ENCODE measurements around the gene IQCH. TPM values are rescaled to one million over a fixed set of nuclear protein-coding genes. Genes with fewer than 3 reads are reported as not detected.

Gene IQCH
- total RNA-seq, 2 donors from 2014 or later = 1.6 to 6.7 TPM

DNA sequence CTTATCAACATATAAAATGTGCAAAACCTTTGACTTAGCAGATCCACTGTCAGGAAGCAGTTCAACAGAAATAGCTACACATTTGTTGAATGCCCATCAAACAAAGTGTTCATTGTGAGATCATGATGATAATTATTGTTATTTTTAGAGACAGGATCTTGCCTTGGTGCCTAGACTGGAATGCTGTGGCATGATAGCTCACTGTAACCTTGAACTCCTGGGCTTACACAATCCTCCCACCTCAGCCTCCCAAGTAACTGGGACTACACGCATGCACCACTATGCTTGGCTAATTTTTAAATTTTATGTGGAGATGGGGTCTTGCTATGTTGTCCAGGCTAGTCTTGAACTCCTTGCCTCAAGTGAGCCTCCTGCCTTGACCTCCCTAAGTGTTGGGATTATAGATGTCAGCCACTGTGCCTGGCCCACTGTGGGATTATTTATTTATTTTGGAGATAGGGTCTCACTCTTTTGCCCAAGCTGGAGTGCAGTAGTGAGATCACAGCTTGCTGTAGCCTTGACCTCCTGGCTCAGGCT lies 296.7 kb downstream of the IQCH start:
- no peak overlapping the region for H3K27ac ChIP-seq
- no peak overlapping the region for H3K4me3 ChIP-seq
- no peaks in the 10 kb centered on the region for H3K36me3 ChIP-seq (replicated peaks in 1 of 2; ENCODE audit: insufficient read depth in 1 of 2, low read depth in 2 of 2)
- H3K4me1 ChIP-seq = peaks cover 8% of the 10 kb centered on the region
- intact Hi-C loops (cut with DNase I) = no loop called here
- no peak for TF ChIP-seq POLR2A (IDR thresholded peaks at IDR 0.05)
- TF ChIP-seq, protein P1, sequence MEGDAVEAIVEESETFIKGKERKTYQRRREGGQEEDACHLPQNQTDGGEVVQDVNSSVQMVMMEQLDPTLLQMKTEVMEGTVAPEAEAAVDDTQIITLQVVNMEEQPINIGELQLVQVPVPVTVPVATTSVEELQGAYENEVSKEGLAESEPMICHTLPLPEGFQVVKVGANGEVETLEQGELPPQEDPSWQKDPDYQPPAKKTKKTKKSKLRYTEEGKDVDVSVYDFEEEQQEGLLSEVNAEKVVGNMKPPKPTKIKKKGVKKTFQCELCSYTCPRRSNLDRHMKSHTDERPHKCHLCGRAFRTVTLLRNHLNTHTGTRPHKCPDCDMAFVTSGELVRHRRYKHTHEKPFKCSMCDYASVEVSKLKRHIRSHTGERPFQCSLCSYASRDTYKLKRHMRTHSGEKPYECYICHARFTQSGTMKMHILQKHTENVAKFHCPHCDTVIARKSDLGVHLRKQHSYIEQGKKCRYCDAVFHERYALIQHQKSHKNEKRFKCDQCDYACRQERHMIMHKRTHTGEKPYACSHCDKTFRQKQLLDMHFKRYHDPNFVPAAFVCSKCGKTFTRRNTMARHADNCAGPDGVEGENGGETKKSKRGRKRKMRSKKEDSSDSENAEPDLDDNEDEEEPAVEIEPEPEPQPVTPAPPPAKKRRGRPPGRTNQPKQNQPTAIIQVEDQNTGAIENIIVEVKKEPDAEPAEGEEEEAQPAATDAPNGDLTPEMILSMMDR (IDR thresholded peaks at IDR 0.05) = no peak
- no peak for ATAC-seq
- WGBS, 2 donors = 100% methylated on average over 1 of the region's 1 CpG
- no peaks in the 10 kb centered on the region for H3K9me3 ChIP-seq
- H3K27me3 ChIP-seq = no peaks in the 10 kb centered on the region
- no peak for DNase-seq

Other genes starting within 250 kb of the IQCH start
- gene SMAD3, start 189.2 kb upstream of the IQCH start, total RNA-seq = 10 to 100 TPM; 19.7 to 52.4 TPM
- gene AAGAB, start 125 bp upstream of the IQCH start, total RNA-seq = 10 to 100 TPM; 12.5 to 13.5 TPM

Data from body of pancreas (tissue), 4 donors.